Caco-2 (cell line): ENCODE results near the gene DYNC2I2. TPM values are rescaled to one million over a fixed set of nuclear protein-coding genes. Genes with fewer than 3 reads are reported as not detected.

Experiments
- BruUV-seq: library from RNA; stranded (reverse); fragments of 400-500 nt; replicated peaks from 2 replicates; lab custom pipeline; 2021; lab: Mats Ljungman, UMichigan
- CTCF ChIA-PET: fragments of 300-600 bp; sonication (Branson Sonifier 250); formaldehyde crosslinking; loops from one replicate; lab custom pipeline; 2022; ENCODE audit warnings: antibody characterized with exemption; lab: Charles Lee
- POLR2A ChIA-PET: fragments of 300-600 bp; sonication (Branson Sonifier 250); formaldehyde crosslinking; loops from one replicate; lab custom pipeline; 2022; ENCODE audit warnings: antibody characterized with exemption; lab: Charles Lee
- DNase-seq, 2 experiments: peaks; one replicate each; pipeline versions ENCODE4 v3.0.0 to v3.0.0-alpha.2; 2020 to 2022
- H3K27me3 ChIP-seq: replicated peaks from 2 replicates; pipeline ENCODE4 v1.6.0; 2011; ENCODE audit warnings: low read length; ENCODE audit not compliant: control insufficient read depth, insufficient read depth
- H3K36me3 ChIP-seq: 2 replicates; pipeline ENCODE4 v1.5.1; 2011; ENCODE audit warnings: low read length; ENCODE audit not compliant: control insufficient read depth, insufficient read depth
- H3K4me1 ChIP-seq: fragments of 250-450 bp; sonication (Bioruptor Pico); 2 replicates; pipeline ENCODE4 v1.5.1; 2020; ENCODE audit warnings: mild to moderate bottlenecking
- H3K4me3 ChIP-seq: 2 replicates; pipeline ENCODE4 v1.5.1; 2011; ENCODE audit warnings: low read depth, mild to moderate bottlenecking, control low read depth, low read length
- H3K9me3 ChIP-seq: fragments of 250-450 bp; sonication (Bioruptor Pico); 2 replicates; pipeline ENCODE4 v1.5.1; 2020; ENCODE audit warnings: mild to moderate bottlenecking, moderate library complexity
- H3K27ac Mint-ChIP-seq: one replicate; pipeline ENCODE4 v1.8.0; 2022; ENCODE audit warnings: mixed read lengths; ENCODE audit not compliant: unreplicated experiment
- H3K27me3 Mint-ChIP-seq: one replicate; pipeline ENCODE4 v1.8.0; 2022; ENCODE audit warnings: mixed read lengths; ENCODE audit not compliant: insufficient read depth, unreplicated experiment
- H3K36me3 Mint-ChIP-seq: one replicate; pipeline ENCODE4 v1.8.0; 2022; ENCODE audit warnings: mild to moderate bottlenecking, mixed read lengths; ENCODE audit not compliant: insufficient read depth, unreplicated experiment
- H3K4me1 Mint-ChIP-seq: one replicate; pipeline ENCODE4 v1.8.0; 2022; ENCODE audit warnings: low read depth, mixed read lengths; ENCODE audit not compliant: unreplicated experiment
- H3K4me3 Mint-ChIP-seq: one replicate; pipeline ENCODE4 v1.8.0; 2022; ENCODE audit warnings: mild to moderate bottlenecking, moderate library complexity, mixed read lengths; ENCODE audit not compliant: unreplicated experiment
- H3K9me3 Mint-ChIP-seq: one replicate; pipeline ENCODE4 v1.8.0; 2022; ENCODE audit warnings: mixed read lengths; ENCODE audit not compliant: unreplicated experiment
- intact Hi-C: fragments of 100-400 bp; cut with micrococcal nuclease; formaldehyde crosslinking; loops from one replicate; pipeline ENCODE4 v1.10.0; 2022; ENCODE audit not compliant: unreplicated experiment
- total RNA-seq: library from RNA; stranded (reverse); gene quantifications from 2 replicates; pipeline ENCODE4 v1.2.3, GENCODE V29; 2022
- TF ChIP-seq, protein P1 (sequence below), 2 experiments: fragments of 200-600 bp in 1 of 2; IDR thresholded peaks; 1 replicate in 1 of 2; 2 replicates in 1 of 2; pipeline versions ENCODE4 v1.5.1 to v1.8.0; 2011 to 2022; ENCODE audit warnings: antibody characterized with exemption in 1 of 2, control low read depth in 1 of 2, inconsistent platforms in 1 of 2, low read depth in 1 of 2, low read length in 1 of 2, mild to moderate bottlenecking in 1 of 2, moderate library complexity in 1 of 2; ENCODE audit not compliant: insufficient read depth in 1 of 2, severe bottlenecking in 1 of 2, unreplicated experiment in 1 of 2

The DYNC2I2 gene
- total RNA-seq, 1 experiment from 2014 or later, result 80.8 TPM

DNA sequence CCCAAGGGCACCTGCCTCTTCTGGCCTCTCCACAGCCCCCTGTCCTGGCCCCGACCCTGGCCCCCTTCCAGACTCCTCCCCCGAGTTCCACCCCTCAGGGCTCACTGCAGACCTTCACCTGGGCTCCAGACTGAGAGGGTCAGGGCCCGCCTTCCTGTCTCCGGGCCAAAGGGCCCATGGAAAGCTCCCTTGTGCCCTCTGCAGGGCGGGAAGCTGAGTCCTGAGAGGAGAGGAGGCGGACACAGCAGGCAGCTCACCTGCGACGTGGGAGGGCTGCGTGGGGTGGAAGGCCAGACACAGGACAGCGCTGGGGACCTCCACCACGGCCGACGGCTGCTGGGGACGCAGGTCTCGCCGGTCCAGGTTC is 20.6 kb downstream of the DYNC2I2 start:
- H3K9me3 ChIP-seq, result no peaks in the 10 kb centered on the region
- peak; percentile 92 to 95 for DNase-seq
- Mint-ChIP-seq H3K4me1 (peaks cover 5% of the 10 kb centered on the region), H3K27me3 (no peaks in the 10 kb centered on the region), H3K36me3 (peaks cover 89% of the 10 kb centered on the region), H3K9me3 (no peaks in the 10 kb centered on the region), H3K4me3 (peak overlapping the region; percentile 76), H3K27ac (peak overlapping the region; percentile 95)
- TF ChIP-seq, protein P1, sequence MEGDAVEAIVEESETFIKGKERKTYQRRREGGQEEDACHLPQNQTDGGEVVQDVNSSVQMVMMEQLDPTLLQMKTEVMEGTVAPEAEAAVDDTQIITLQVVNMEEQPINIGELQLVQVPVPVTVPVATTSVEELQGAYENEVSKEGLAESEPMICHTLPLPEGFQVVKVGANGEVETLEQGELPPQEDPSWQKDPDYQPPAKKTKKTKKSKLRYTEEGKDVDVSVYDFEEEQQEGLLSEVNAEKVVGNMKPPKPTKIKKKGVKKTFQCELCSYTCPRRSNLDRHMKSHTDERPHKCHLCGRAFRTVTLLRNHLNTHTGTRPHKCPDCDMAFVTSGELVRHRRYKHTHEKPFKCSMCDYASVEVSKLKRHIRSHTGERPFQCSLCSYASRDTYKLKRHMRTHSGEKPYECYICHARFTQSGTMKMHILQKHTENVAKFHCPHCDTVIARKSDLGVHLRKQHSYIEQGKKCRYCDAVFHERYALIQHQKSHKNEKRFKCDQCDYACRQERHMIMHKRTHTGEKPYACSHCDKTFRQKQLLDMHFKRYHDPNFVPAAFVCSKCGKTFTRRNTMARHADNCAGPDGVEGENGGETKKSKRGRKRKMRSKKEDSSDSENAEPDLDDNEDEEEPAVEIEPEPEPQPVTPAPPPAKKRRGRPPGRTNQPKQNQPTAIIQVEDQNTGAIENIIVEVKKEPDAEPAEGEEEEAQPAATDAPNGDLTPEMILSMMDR (IDR thresholded peaks at IDR 0.05; ENCODE audit: insufficient read depth in 1 of 2, low read depth in 1 of 2, low read length in 1 of 2, severe bottlenecking in 1 of 2, unreplicated experiment in 1 of 2), result peak; percentile 22 to 78
- BruUV-seq, result no TSS peak
- peaks cover 4% of the 10 kb centered on the region; the same call in 1 of the 2 replicates for H3K36me3 ChIP-seq
- peaks cover 26% of the 10 kb centered on the region for H3K4me1 ChIP-seq
- ChIA-PET CTCF (interaction anchor here (0.6 to 2.1 kb wide), 27 partner anchors 10 to 392 kb away, joined by 3 to 16 read pairs (median 4); partner anchors contain the start of genes ENDOG, ODF2, SH3GLB2 and URM1), POLR2A (interaction anchor here (0.6 to 2.1 kb wide), 9 partner anchors 10 to 417 kb away, joined by 3 to 27 read pairs (median 6); partner anchors contain the start of genes SET and ZDHHC12)
- H3K27me3 ChIP-seq, result no peaks in the 10 kb centered on the region
- H3K4me3 ChIP-seq, result peak overlapping the region; percentile 43
- intact Hi-C loops, result loop anchor here (2.0 to 5.0 kb wide), 2 partner anchors 139 to 151 kb away; partner anchors contain the start of gene TBC1D13

DNA sequence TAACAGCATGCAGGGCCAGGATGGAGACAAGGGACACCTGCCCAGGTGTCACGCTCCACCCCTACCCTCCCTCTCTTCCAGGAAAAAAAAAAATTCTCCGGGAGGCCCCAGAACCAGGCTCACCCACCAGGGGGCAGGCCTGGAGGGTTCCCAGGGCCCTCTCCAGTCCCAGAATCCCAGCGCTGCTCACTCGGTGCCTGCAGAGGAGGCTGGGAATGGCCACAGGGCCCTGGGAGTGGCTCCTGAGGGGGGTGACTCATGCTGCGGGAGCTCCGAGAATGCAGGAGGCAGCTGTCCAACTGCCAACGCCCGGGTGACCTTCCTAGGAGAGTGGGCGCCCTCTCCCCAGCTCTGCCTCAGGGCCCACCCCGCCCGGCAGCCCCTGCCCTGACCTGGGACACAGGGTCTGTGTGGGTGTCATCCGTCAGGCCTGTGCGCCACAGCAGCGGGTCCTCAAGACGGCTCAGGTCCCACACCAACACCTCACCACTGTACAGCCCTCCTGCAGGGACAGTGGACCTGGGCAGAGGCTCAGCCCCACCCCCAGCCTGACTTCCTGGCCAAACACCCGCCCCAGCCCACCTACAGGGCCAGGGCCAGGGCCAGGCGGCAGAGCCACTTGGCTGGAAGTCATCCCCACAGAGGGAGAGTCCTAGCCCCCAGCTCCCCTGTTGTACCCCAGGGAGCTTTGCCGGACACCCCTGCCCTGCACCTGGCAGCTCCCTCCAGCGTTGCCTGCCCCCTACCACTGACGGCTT is 21.2 kb downstream of the DYNC2I2 start:
- peaks cover 26% of the 10 kb centered on the region for H3K4me1 ChIP-seq
- TF ChIP-seq, protein P1 (IDR thresholded peaks at IDR 0.05; ENCODE audit: insufficient read depth in 1 of 2, low read depth in 1 of 2, low read length in 1 of 2, severe bottlenecking in 1 of 2, unreplicated experiment in 1 of 2), result peak; percentile 91 to 92
- Mint-ChIP-seq H3K9me3 (no peaks in the 10 kb centered on the region), H3K4me3 (peak overlapping the region; percentile 76), H3K27me3 (no peaks in the 10 kb centered on the region), H3K36me3 (peaks cover 90% of the 10 kb centered on the region), H3K27ac (peak overlapping the region; percentile 95), H3K4me1 (peaks cover 5% of the 10 kb centered on the region)
- CTCF ChIA-PET, result interaction anchor here (0.6 to 2.1 kb wide), 25 partner anchors 11 to 393 kb away, joined by 3 to 16 read pairs (median 5); partner anchors contain the start of genes ENDOG, SH3GLB2, URM1 and ZDHHC12
- H3K9me3 ChIP-seq, result no peaks in the 10 kb centered on the region
- H3K36me3 ChIP-seq, result peaks cover 4% of the 10 kb centered on the region; the same call in 1 of the 2 replicates
- BruUV-seq, result no TSS peak
- POLR2A ChIA-PET, result interaction anchor here (0.5 to 2.1 kb wide), 13 partner anchors 10 to 507 kb away, joined by 3 to 27 read pairs (median 4); partner anchors contain the start of genes SET, URM1 and ZDHHC12
- H3K4me3 ChIP-seq, result peak overlapping the region; percentile 43
- intact Hi-C loops, result loop anchor here (1.0 to 5.0 kb wide), 4 partner anchors 21 to 151 kb away; partner anchors contain the start of genes DYNC2I2 and TBC1D13
- peak; percentile 98 to 99 for DNase-seq
- H3K27me3 ChIP-seq, result no peaks in the 10 kb centered on the region

DNA sequence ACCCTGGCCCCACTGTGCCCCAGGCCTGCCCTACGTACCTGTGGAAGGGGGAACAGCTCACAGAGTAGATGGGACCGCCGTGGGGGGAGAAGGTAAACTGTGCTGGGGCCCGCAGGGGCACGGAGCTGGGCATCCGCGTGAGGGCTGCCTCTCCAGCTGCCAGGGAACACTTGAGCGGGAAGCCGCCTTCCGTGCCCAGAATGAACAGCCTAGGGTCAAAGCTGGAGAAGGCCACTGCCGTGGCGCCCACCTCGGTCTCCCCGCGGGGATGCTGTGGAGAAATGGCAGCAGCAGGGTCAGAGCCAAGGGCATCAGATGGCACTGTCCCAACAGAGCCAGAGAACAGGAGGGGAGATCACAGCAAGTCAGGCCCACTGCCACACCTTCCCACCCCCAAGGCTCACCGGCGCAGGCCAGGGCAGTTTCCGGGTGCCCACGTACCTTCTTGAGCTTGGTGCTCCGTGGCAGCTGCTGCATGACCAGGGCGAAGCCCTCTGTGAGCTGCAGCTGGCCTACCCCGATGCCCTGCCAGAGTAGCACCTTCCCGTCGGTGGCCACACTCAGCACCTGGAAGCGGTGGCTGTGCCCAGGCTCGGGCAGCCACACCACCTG is 21.9 kb downstream of the DYNC2I2 start:
- peaks cover 26% of the 10 kb centered on the region for H3K4me1 ChIP-seq
- peaks cover 7% of the 10 kb centered on the region for H3K36me3 ChIP-seq
- TF ChIP-seq, protein P1 (IDR thresholded peaks at IDR 0.05; ENCODE audit: insufficient read depth in 1 of 2, low read depth in 1 of 2, low read length in 1 of 2, severe bottlenecking in 1 of 2, unreplicated experiment in 1 of 2), result no peak
- Mint-ChIP-seq H3K4me1 (peaks cover 5% of the 10 kb centered on the region), H3K36me3 (peaks cover 92% of the 10 kb centered on the region), H3K27ac (peak overlapping the region; percentile 95), H3K4me3 (peak overlapping the region; percentile 76), H3K9me3 (no peaks in the 10 kb centered on the region), H3K27me3 (no peaks in the 10 kb centered on the region)
- no peak for DNase-seq
- H3K4me3 ChIP-seq, result peak overlapping the region; percentile 12
- H3K27me3 ChIP-seq, result no peaks in the 10 kb centered on the region
- ChIA-PET POLR2A (interaction anchor here (0.5 to 2.1 kb wide), 7 partner anchors 11 to 507 kb away, joined by 3 to 27 read pairs (median 5); partner anchors contain the start of genes URM1 and ZDHHC12), CTCF (interaction anchor here (0.7 to 2.1 kb wide), 15 partner anchors 14 to 394 kb away, joined by 3 to 16 read pairs (median 5); partner anchors contain the start of genes ENDOG, SH3GLB2, URM1 and ZDHHC12)
- no peaks in the 10 kb centered on the region for H3K9me3 ChIP-seq
- intact Hi-C loops, result loop anchor here (1.0 to 5.0 kb wide), 3 partner anchors 22 to 137 kb away; partner anchors contain the start of gene DYNC2I2
- no TSS peak for BruUV-seq
